Activated gamma-delta T cell (primary cell): ENCODE results near the gene CPVL.

Source experiments
- DNase-seq: peaks from one replicate; lab custom pipeline; 2025; lab: John Stamatoyannopoulos, UW

CPVL gene

DNA sequence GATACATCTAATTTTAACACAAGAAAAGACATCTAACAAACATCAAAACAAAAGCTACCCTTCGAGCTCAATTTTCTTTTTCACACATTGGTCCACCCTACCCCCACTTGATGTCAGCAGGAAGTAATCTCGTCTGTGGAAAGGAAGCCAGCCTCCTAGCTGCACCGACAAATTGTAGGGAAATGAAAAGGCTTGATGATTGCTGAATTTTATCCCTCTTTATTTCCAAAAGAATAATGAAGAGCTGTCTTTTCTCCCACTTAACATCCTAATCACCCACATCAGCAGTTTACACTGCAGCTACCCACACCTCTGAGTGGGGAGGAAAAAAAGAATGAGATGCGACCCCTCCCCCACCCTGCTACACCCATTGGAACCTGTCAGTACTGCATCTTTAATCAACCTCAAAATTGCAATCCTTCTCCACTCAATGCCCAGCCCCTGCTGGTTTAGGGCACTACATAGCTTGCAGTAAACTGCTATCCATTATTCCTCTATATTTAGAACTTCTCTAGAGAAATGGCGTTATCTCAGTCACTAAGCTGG, 10.6 kb upstream of the CPVL start:
- DNase-seq, result no peak

DNA sequence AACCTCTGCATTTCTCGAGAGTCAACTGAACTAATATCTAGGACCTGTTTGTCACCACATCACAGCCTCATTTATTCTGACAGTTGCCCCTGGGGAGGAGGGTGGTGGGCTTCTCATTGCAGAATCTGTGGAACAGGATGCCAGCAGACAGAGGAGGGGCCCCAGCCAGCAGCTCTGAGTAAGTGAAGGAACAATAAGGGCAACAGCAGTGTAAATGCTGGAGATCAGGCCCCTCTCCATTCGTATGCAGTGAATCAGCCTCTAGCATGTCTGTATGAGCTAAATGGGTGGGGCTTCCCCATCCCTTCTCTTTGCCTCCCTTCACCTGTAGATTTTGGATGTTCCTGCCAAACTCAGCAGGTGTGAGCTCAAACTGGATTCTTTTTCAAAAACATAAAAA, 7.7 kb upstream of the CPVL start:
- DNase-seq, result no peak

DNA sequence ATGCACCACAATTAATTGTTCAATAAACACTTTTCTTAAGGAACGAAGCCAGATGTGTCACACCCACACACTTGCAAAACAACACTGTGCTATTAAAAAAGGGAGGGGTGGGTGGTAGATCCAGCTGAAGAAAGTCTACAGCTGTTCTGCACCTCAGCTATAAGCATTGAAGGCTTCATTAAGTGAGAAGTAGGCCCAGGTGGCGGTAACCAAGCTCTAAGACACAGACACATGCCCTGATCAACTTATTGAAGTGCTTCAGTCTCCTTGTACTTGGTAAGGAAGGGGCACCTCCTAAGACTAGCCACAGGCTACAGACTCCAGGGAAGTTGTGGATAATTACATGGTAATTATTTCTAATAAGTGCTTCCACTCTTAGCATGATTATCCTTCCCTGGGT, 4.5 kb upstream of the CPVL start:
- DNase-seq, result no peak

DNA sequence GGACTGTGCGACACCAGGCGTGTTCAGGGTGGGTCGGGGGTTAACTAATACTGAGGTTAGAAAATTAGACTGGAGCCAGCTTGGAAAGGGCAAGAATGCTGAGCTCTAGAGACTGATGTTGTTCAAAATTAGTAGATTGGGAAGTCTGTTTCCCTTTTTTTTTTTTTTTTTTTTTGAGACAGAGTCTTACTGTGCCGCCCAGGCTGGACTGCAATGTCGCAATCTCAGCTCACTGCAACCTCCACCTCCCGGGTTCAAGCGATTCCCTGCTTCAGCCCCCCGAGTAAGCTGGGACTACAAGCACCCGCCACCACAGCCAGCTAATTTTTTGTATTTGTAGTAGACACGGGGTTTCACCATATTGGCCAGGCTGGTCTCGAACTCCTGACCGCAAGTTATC, 2.7 kb upstream of the CPVL start:
- no peak for DNase-seq

DNA sequence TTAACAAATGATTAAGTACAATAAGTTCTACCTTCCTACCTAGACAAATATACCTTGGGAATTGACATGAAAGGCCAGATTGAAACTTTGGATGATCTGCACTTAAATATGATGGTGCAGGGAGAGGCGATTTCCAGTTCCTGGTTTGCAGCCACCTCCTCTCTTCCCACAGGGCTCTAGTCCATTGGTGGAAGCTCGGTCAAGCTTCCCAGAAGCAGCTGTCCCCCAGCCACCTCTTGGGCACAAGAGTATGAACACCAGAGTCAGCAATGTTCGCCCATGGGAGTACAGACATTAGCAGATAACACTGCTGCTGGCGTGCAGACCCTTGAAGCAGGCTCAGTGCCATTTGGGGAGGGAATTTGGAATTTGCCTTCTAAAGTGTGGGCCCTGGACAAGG, 1.5 kb upstream of the CPVL start:
- DNase-seq, result no peak

DNA sequence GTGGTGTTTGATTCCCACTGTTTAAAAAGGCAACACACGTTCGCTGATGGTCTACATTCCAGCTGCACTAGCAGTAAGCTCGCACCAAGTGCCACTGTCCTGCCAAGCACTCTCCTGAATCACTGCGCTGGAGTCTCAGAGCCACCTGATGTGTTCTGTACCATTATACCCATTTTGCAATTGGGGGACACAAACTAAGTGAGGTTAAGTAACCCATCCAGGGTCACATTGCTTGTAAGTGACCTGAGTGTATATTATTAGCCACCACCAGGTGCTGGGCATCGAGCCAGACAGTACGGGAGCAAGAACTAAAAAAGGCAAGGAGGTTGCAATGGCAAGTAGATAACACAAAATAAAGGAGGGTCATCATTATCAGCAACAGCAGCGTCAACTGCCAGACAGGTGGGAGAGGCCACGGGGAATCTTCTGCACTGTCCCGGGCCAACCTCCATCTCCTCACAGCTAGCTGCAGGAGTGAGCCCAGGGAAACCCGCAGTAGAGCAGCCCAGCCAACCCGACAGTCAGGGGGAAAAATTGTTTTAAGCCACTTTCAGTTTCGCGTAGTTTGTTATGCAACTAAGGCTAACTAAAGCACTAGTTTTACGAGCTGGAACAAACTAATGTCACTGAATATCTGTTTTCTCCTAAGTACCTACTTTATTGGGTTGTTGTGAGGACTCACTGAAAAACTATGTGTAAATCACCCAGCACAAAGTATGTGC, 712 bp upstream of the CPVL start:
- DNase-seq, result no peak

DNA sequence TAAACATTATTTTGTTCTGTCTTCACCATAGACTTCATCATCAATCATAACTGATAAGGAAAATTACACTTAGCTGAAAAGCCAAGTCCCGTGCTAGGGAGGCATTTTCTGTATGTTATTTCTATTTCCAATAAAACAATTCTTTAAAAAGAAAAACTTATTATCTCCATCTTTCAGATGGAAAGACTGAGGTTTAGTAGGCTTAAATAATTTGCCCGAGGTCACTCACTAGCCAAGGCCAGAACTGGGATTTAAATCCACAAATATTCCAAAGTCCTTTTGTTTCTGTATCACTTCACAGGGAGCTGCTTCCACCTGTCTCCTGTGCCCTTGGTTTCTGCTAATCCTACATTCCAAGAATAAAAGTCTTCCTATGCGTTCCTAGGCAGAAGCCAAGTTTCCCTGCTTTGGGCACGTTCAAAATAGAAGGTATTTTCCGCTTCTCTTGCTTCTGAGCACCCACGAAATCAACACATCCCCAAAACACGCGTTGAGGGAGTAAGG, 732 bp downstream of the CPVL start:
- no peak for DNase-seq

DNA sequence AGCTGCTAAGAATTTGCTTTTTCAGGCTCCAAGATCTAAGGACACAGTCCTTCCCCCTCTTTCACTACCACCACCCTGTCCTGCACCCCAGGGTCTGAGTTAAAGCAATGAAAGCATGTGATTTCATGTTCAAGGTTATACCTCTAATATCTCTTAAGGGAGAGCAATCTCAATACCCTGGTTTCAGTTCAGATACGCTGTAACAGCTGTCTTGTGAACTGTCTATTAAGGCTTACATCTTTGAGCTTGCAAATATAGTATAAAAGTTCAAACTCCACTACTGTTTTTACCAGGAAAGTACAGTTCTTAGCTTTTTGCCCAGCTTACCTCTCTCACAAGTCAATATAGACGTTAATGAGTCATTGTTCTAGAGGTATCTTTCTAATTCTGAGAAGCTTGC, 2.6 kb downstream of the CPVL start:
- DNase-seq, result no peak

DNA sequence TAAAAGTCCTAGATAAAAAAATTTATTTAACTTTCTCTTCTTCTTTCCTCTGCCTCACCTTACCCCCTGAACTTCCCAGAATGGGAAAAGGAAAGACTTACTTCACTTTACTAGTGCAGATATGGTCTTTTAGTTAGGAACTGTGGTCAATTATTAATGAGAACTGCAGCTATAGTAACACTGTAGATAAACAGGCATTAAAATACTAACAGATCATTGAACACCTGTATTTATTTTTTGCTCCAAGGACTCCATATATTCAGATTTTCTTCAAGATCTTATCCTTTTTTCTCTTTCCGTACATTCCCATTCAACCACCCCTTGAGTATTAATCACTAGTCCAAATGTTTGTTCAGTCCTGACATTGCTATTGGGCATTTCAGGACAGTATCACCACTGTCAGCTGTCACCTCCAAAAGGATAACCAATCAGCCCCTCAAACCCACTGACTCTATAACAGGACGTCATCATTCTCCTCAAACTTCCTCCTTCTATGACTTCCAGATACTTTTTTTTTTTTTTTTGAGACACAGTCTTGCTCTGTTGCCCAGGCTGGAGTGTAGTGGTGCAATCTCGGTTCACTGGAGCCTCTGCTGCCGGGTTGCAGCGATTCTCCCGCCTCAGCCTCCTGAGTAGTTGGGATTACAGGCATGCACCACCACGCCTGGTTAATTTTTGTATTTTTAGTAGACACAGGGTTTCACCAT, 4.2 kb downstream of the CPVL start:
- no peak for DNase-seq

DNA sequence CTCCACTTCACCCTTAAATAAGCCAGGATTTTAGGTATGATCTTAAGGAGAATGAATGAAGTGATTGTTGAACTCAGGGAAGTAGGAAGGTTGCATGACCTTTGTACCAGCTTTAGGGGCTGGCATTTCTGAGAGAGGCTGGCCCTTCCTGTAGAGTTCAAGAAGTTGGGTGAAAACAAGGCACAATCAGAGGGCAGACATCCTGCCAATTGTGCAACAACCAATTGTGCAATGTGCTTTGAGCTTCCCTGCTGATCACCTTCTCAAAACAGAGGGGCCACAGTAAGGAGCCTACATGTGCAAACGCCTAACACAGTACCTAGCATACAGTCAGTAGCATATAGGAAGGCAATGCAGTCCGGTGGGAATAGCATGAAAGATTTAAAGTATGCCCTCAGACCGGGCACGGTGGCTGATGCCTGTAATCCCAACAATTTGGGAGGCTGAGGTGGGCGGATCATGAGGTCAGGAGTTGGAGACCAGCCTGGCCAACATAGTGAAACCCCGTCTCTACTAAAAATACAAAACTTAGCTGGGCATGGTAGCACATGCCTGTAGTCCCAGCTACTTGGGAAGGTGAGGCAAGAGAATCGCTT, 5.4 kb downstream of the CPVL start:
- no peak for DNase-seq

DNA sequence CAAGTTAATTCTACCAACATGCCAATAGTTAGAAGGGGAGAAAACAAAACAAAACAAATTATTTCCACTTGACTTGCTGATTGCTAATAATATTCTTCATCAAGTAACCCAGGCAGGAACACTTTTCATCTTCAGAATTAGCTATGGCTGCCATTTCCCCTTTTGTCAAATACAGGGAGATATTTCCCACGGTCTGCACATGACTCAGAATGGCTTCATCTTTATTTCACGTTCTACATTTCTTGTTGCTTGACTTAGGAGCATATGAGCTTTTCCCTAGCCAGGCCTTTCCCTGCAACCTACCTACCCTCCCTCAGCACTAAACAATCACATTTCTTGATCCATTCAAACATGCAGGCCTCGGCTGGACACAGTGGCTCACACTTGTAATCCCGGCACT, 6.5 kb downstream of the CPVL start:
- no peak for DNase-seq

DNA sequence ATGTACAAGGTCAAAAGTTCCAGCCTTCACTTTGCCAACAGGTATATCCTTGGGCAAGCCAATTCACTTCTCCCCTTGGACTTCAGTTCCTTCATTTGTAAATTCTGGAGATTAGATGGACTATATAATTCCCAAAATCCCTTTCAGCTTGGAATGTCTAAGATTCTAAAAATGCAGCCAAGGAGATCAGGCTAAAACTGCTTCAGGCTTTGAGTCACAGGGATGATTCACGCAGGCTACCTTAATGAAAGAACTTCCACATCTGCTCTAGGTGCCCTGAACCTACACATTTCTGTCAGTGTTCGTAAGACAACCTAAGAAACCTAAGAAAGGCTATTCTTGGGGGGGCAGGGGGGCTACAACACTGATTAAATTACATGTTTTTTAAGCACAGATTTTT, 7.1 kb downstream of the CPVL start:
- DNase-seq, result no peak

DNA sequence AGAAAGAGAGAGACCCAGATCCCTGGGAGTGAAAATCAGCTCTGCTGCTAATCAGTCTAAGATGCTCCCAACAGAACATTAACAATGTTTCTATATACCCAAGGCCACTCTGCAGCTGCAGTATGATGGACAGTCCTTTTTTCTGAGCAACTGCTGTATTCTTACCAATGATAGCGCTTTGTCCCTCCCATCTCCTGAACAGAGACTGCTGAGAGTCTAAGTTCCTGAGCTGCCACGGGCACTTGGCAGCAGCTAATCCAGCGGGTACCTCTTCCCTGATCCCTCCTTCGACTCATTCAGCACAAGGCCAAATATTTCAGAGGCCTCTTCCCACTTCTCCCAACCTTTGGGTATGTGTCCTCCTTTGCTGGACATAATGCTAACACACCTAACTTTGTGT, 7.7 kb downstream of the CPVL start:
- DNase-seq, result no peak

DNA sequence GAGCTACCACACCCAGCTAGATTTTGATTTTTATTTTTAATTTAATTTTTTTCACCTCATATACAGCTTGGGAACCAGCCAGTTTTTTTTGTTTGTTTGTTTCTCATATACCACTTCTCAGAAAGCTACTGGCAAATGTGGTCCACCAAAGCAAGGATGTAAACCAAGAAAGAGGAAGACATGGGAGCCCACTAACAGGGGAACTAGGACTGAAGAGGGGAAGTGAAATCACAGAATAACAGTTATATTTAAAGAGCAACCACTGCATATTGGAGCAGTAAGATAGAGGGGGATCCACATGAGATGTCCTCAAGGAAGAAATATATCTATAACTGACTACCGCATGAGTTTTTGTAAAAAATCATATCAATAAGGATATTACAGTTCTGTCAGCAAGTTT, 10.5 kb downstream of the CPVL start:
- no peak for DNase-seq

DNA sequence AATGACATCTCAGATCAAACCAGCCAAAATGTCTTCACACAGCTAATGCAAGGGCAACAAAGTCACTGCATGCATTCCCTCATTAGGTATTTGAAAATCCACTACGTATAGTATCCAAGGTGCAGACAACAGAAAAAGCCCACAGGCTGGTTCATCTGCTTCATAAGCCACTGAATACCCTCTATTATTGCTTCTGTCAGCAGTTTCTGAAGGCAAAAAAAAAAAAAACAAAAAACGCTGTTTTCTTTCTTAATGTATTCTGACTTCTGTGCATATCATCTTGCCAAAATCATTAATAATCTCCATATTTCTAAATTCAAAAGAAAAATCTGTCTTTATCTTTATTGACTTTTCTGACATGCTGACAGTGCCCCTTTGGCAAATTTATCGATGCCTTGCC, 13.4 kb downstream of the CPVL start:
- DNase-seq, result no peak

DNA sequence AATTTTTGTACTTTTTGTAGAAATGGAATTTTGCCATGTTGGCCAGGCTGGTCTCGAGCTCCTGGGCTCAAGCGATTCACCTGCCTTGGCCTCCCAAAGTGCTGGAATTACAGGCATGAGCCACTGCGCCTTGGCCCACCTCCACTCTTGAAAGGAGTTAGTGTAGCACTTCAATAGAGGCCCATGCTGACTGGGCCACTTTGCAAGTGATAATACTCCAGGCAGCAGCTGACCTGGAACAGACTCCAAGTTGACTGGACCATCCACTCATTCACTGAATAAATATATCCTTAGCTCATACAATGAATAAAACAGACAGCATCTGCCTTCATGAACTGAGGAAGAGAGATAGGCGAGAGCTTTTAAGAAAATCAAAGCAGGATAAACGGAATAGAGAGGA, 14.7 kb downstream of the CPVL start:
- no peak for DNase-seq

DNA sequence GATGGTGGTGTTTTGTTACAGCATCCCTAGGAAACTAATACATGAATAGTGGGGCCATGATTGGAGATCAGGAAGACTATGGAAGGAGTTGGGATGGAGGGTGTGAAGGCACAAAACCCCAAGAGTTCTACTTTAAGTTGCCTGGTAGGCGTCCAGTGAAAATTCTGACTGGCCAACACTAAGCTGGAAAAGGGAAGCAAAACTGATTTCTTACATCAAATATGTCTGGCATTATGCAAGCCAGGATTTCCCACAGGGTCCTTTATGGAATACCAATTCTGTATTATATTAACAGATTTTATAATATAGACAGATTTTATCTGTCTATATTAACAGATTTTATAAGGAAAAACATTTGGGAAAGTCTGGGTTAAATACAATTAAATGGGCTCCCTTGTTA, 16.2 kb downstream of the CPVL start:
- no peak for DNase-seq

DNA sequence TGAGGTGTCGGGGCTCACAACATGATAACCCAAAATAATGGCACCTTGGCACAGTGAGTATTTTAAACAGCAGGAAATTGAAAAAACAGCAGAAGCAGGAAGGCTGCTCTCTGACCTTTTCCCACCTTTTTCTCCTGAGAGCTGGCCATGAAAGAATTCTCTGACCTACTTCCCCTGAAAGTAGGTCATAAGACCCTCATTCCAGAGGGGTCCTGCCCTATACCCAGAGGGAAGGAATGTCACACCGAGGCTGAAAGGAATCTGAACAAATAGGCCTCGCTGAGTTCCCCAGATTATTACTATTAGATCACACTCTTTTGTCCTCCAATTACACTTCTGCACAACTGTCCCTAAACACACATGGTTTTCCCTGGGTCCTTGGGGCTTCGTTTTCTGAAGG, 18.8 kb downstream of the CPVL start:
- DNase-seq, result no peak

DNA sequence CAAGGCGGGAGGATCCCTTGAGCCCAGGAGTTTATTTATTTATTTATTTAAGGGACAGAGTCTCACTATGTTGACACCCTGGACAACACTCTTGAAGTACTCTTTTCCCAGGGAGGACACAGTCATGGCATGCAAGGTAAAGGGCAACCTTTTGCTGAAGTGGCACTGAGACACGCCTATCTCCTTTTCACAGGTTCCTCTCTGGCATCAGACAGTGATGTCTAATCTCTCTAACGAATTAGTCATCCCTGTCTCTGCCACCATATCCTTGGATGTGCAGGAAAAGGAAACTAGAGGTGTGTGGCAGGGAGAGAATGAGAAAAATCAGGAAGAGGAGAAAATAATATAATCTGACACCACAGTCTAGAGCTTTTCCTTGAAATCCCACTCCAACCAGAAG, 19.5 kb downstream of the CPVL start:
- no peak for DNase-seq

DNA sequence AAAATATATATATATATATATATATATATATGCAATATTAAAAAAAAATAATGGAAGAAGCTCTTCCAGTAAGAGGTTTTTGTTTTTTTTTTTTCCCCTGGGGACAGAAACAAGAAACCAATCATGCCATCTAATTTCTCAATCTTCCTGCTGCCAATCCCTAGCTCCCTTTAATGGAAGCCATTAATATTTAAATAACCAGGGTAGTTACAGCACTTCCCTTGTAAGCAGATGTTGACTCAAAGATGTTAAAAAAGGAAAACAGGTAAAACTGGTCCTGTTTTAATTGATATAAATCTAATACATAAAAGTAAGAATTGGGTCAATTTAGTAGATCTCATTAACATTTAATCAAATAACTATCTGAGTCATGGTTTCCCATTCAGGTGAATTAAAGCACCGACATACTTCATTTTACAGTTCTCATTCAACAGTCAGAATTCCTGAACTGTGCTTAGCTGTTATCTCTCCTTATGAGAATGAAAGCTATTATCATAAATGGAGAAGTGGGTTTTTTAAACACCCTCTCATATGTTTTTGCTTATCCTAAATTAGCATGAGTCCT, 22.6 kb downstream of the CPVL start:
- DNase-seq, result no peak

DNA sequence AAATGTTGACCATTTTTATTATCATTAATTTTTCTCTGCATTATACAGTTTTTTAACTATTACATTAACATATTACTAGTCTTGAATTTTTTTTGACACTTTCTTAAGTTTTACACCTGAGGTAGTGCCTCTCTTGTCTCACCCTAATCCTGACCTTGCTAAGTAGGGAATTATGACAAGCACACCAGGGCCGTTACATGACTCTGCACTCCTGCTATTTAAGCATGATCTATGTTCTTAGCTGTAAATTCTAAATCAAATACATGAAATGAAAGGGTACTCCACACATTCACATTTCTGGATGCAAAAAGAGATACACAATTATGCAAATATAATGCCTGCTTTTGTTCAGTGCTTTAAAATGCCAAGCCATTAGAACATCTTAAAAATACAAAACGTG, 23.6 kb downstream of the CPVL start:
- no peak for DNase-seq

DNA sequence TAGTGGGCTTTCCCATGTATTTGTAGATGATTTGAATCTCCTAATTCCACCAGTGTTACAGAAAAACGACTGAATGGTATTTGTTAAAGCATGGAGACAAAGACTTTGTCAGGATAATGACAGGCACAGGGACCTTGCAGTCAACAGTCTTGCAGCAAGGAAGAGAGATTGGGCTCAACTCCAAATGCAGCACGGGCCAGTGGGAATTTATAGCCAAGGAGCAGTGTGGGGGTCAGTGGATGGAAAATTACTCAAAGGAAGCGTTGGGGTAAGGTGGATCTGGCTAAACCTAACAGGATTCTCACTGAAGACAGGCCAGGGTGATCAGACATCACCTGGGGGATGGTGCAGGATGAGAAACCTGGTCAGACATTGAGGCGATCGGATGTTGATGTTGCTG, 24.3 kb downstream of the CPVL start:
- no peak for DNase-seq

DNA sequence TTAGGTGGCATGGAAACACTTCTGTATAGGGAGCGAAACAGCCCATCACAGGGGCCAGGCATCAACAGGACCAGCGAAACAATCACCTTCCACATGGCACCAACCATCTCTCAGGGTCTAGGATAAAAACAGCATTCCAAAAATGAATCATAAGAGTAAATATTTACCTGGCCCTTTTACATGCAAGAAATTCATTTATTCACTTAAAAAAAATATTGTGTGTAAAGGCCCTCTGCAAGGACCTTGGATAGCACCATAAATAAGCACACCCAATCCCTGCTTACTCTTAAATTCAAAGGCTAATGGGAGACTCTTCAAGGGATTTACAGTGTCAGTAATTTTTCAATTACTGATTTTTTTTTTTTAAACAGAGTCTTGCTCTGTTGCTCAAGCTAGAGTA, 25.4 kb downstream of the CPVL start:
- no peak for DNase-seq
